AG04449 (cell line): ENCODE results near the gene PTPRM.

Experiments
- CTCF ChIA-PET: fragments of 350-600 bp; formaldehyde crosslinking; extraction: SDS; loops from one replicate; lab custom pipeline; 2021; ENCODE audit warnings: antibody characterized with exemption; lab: Yijun Ruan, JAX
- POLR2A ChIA-PET: fragments of 400-600, 350-600 bp; formaldehyde crosslinking; extraction: SDS; loops from one replicate; lab custom pipeline; 2020; ENCODE audit warnings: antibody characterized with exemption, inconsistent platforms; lab: Yijun Ruan, JAX
- DNase-seq: peaks from one replicate; pipeline ENCODE4 v3.0.0-alpha.2; 2010; ENCODE audit warnings: low read depth, low spot score
- H3K4me3 ChIP-seq: 2 replicates; pipeline ENCODE4 v1.5.1; 2011; ENCODE audit warnings: low read depth, mild to moderate bottlenecking, control low read depth, low read length
- CTCF ChIP-seq: IDR thresholded peaks from one replicate; pipeline ENCODE4 v1.5.1; 2011; ENCODE audit warnings: mild to moderate bottlenecking, moderate library complexity, low read length, control low read depth, inconsistent platforms; ENCODE audit not compliant: insufficient read depth; ENCODE audit errors: missing control alignments

PTPRM gene

GRCh38 chr18:7722955-7723354, 155.8 kb downstream of the PTPRM start:
- no peak for TF ChIP-seq CTCF
- no peak for DNase-seq
- ChIA-PET POLR2A (no interaction called here), CTCF (no interaction called here)
- no peak overlapping the region for H3K4me3 ChIP-seq

- no peak for TF ChIP-seq CTCF
- ChIA-PET CTCF (interaction anchor here (1.0 kb wide), 1 partner anchor 157 kb away, joined by 3 read pairs; no protein-coding TSS in a partner anchor), POLR2A (no interaction called here)
- no peak for DNase-seq
- no peak overlapping the region for H3K4me3 ChIP-seq
Measured at GRCh38 chr18:7723558-7723957, 156.4 kb downstream of the PTPRM start.

- CTCF ChIA-PET, result no interaction called here
- no peak for TF ChIP-seq CTCF
- H3K4me3 ChIP-seq, result no peak overlapping the region
- POLR2A ChIA-PET, result no interaction called here
- no peak for DNase-seq
Measured at GRCh38 chr18:7725473-7725872, 158.4 kb downstream of the PTPRM start.

- CTCF ChIA-PET, result no interaction called here
Measured at GRCh38 chr18:7725897-7726296, 158.8 kb downstream of the PTPRM start.

GRCh38 chr18:7726522-7726921, 159.4 kb downstream of the PTPRM start:
- POLR2A ChIA-PET, result interaction anchor here (0.8 kb wide), 1 partner anchor 792 kb away, joined by 4 read pairs; no protein-coding TSS in a partner anchor
- DNase-seq, result no peak
- CTCF ChIA-PET, result no interaction called here
- no peak for TF ChIP-seq CTCF
- H3K4me3 ChIP-seq, result no peak overlapping the region

More at GRCh38 chr18:7725897-7726296, 158.8 kb downstream of the PTPRM start:
- no peak for DNase-seq
- POLR2A ChIA-PET, result no interaction called here
- no peak for TF ChIP-seq CTCF
- H3K4me3 ChIP-seq, result no peak overlapping the region

- ChIA-PET CTCF (no interaction called here), POLR2A (no interaction called here)
- no peak overlapping the region for H3K4me3 ChIP-seq
- no peak for TF ChIP-seq CTCF
- no peak for DNase-seq
Measured at GRCh38 chr18:7727361-7728076, 160.4 kb downstream of the PTPRM start.
